GM12872 (cell line): ENCODE measurements around the gene SLC20A1.

Experiments used
- TF ChIP-seq, protein P1 (sequence below): IDR thresholded peaks from 3 replicates; pipeline ENCODE4 v1.5.1; 2011; ENCODE audit warnings: low read depth, mild to moderate bottlenecking, low read length, moderate library complexity; ENCODE audit not compliant: insufficient read depth

SLC20A1 gene

DNA sequence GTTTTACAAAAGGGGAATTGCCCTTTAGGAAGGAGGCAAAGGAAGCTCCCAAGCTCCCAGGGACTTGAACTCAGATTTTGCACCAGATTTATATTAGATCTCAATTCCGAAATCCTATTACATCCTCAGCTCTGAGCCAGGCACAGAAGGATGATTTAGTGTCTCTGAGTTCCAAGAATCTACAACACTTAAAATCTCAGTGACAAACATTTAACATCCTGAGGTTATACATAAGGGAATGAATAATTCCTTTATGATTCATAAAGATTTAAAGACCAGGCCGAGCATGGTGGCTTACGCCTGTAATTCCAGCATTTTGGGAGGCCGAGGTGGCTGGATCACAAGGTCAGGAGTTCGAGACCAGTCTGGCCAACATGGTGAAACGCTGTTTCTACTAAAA lies 16.5 kb upstream of the SLC20A1 start:
- TF ChIP-seq, protein P1, sequence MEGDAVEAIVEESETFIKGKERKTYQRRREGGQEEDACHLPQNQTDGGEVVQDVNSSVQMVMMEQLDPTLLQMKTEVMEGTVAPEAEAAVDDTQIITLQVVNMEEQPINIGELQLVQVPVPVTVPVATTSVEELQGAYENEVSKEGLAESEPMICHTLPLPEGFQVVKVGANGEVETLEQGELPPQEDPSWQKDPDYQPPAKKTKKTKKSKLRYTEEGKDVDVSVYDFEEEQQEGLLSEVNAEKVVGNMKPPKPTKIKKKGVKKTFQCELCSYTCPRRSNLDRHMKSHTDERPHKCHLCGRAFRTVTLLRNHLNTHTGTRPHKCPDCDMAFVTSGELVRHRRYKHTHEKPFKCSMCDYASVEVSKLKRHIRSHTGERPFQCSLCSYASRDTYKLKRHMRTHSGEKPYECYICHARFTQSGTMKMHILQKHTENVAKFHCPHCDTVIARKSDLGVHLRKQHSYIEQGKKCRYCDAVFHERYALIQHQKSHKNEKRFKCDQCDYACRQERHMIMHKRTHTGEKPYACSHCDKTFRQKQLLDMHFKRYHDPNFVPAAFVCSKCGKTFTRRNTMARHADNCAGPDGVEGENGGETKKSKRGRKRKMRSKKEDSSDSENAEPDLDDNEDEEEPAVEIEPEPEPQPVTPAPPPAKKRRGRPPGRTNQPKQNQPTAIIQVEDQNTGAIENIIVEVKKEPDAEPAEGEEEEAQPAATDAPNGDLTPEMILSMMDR, result no peak

DNA sequence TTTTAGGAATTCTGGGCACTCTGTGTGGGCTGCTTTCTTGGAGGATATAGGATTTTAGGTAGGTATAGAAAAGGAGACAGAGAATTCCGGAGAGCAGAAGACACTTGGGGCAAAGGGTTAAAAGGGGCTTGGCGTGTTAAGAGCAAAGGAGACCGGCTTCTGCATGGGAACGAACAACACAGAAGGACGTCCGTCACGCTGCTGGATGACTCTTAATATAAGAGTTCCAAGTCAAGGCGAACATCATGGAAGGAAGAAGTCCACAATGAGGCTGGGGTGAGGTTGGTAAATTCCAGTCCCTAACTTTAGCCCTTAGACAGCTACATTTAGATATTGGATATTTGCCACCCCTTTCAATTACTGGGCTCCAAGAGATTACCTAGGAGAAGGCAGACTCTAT lies 15.9 kb upstream of the SLC20A1 start:
- TF ChIP-seq, protein P1, result no peak

DNA sequence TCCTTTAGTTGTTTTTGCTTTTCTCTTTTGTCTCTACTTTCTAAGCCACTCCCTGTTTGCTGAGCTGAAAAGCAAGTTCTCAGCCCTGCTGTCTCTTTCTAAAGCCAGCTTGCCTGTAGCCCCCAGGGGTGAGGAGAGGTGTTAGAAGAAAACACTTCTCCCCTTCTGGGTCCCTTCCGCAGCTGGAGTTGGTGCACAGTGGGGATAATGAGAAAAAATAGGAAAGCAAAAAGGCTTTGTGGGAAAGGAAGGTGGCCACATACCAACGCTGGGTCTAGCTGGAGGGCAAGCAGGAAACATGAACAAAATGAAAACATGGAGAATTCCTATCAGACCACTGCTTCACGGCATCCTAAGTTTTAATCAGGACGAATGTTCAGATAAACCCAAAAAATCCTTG lies 15.5 kb upstream of the SLC20A1 start:
- TF ChIP-seq, protein P1, result no peak

DNA sequence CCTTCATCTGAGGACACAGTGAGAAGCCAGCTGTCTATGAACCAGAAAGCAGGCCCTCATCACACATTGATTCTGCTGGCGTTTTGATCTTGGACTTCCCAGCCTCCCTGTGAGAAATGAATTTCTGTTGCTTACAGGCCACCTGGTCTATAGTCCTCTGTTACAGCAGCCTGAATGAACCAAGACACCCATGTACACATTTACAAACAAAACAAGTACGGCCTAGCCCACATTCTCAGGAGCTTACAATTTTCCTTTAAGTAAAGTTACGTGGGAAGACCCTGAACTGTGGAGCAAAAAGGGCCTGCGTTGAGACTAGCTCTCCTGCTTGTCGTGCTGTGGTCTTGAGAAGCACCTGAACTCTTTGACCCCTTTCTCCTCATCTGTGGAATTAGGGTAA lies 12.0 kb upstream of the SLC20A1 start:
- TF ChIP-seq, protein P1, result no peak

DNA sequence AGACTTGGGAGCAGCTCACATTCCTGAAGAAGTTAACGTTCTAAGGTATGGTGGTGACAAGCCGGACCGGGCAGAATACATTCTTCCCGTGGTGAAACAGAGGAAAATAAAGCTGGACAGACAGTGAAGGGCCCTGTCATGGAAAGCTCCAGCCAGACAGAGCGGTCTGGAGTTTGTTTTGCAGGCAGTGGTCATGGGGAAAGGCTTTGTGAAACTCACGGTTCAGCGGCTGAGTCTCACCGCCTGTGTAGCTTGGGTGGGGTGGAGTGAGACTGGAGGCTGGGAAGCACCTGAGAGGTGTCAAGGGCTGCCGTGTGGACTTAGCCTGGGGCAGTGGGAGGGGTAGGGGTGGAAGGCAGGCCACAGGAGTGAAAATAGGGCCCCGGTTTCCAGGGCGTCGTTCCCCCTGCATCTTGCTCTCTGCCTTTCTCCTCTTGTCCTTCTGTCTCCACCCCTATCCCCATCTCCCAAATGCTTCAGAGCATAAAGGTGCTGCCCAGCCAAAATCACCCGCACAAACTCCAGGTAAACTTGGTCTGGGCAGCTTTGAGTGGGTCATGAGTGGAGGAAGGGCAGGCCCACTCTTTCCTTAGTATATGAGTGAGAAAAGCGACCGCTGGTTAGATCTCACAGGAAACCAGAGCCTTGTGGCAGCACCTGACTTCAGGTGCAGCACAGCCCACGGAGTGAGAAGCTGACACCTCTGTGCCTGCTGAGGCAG lies 11.4 kb upstream of the SLC20A1 start:
- TF ChIP-seq, protein P1, result no peak

DNA sequence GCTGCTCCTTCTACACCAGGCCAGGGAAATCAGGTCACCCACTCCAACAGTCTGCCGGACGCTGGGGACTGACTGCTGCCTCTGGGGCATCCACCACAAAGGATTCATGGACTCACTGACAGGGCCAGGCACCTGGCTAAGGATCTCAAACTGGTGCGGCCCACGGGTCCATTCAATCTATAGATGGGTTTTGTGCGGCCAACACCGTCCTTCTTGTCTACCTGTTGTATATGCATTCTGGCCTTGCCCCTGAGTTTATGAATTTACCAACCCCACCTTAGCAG lies 10.9 kb upstream of the SLC20A1 start:
- TF ChIP-seq, protein P1, result no peak

DNA sequence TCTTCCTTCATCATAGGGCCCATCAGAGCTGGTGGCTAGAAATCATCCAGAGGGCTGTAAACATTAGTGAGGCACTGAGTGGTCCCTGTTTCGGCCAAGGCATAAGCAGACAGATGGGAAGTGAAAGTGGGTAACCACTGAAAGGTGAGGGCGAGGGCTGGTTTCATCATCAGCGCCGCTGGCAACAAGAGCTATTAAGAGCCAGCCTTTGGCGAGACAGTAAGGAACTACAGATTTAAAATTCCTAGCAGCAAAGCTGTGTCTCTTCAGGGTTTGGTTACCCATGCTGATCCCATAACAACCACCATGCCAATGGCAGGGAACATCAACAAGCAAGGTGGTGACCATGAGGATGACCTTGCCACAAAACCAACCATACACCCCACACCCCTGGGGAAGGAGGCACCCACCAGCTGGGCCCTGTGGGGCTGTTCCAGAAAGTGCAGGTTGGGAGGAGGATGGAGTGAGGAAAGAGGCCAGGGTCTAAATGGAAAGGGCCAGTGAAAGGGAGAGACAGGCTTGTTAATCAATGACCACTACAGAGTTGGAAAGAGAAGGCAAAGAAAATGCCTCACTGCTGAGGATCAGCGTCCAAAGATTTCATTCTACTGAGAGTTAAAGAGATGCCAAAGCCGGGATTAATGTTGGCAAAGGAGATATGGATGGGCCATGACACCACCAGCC lies 9.0 kb upstream of the SLC20A1 start:
- TF ChIP-seq, protein P1, result no peak

DNA sequence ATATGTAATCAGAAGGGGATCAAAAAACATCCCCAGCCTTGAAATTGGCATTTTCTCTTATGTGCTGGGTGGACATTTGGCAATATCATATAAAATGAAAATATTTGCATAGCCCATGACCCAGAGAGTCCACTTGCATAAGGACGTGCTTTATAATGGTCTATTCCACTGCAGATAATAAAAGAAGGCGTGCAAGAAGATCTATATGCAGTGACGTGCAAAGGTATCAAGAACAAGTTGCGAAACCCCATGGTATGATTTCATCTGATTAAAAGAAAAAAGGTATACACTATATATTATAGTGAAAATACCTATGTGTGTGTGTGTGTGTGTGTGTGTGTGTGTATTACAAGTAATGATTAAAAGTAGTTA lies 8.5 kb upstream of the SLC20A1 start:
- TF ChIP-seq, protein P1, result no peak
